Liver (tissue), 9 donors: ENCODE results near the gene GAS6. TPM values are rescaled to one million over a fixed set of nuclear protein-coding genes. Genes with fewer than 3 reads are reported as not detected.

Source experiments
- DNase-seq: peaks from one replicate; pipeline ENCODE4 v3.0.0-alpha.2; 2017; ENCODE audit warnings: low spot score
- H3K27ac ChIP-seq, 2 donors: one replicate each; pipeline ENCODE4 v1.7.0; 2013; ENCODE audit warnings: inconsistent platforms in 2 of 2, low read length in 2 of 2, control low read depth in 1 of 2, low read depth in 1 of 2, mild to moderate bottlenecking in 1 of 2
- H3K27me3 ChIP-seq, 4 donors: one replicate each; pipeline versions ENCODE4 v1.6.1 to v1.7.0; 2013; ENCODE audit warnings: low read length in 3 of 4, inconsistent platforms in 1 of 4, mild to moderate bottlenecking in 1 of 4, moderate library complexity in 1 of 4; ENCODE audit not compliant: control insufficient read depth in 4 of 4, insufficient read depth in 4 of 4
- H3K36me3 ChIP-seq, 4 donors: one replicate each; pipeline versions ENCODE4 v1.6.1 to v1.7.0; 2013; ENCODE audit warnings: low read length in 3 of 4, mild to moderate bottlenecking in 3 of 4, low read depth in 1 of 4, moderate library complexity in 1 of 4; ENCODE audit not compliant: control insufficient read depth in 4 of 4, insufficient read depth in 3 of 4
- H3K4me1 ChIP-seq, 4 donors: one replicate each; pipeline versions ENCODE4 v1.6.1 to v1.7.0; 2013; ENCODE audit warnings: low read length in 3 of 4, mild to moderate bottlenecking in 3 of 4, moderate library complexity in 1 of 4; ENCODE audit not compliant: control insufficient read depth in 4 of 4, insufficient read depth in 4 of 4
- H3K4me3 ChIP-seq, 3 donors: one replicate each; pipeline versions ENCODE4 v1.6.1 to v1.7.0; 2013; ENCODE audit warnings: low read length in 3 of 3, control low read depth in 1 of 3, low read depth in 1 of 3, mild to moderate bottlenecking in 1 of 3
- H3K9ac ChIP-seq, 2 donors: one replicate each; pipeline ENCODE4 v1.7.0; 2013; ENCODE audit warnings: low read length in 2 of 2, mild to moderate bottlenecking in 2 of 2, moderate library complexity in 2 of 2, control low read depth in 1 of 2, low read depth in 1 of 2
- H3K9me3 ChIP-seq, 4 donors: one replicate each; pipeline versions ENCODE4 v1.6.1 to v1.7.0; 2013; ENCODE audit warnings: low read length in 3 of 4; ENCODE audit not compliant: control insufficient read depth in 4 of 4
- EGR1 ChIP-seq, 2 donors: IDR thresholded peaks; 2 replicates each; pipeline ENCODE4 v1.6.1; 2016 to 2018; ENCODE audit warnings: antibody characterized with exemption in 2 of 2, low read depth in 2 of 2
- FOXA1 ChIP-seq: IDR thresholded peaks from 2 replicates; pipeline ENCODE4 v1.6.1; 2016; ENCODE audit warnings: antibody characterized with exemption
- FOXA2 ChIP-seq: IDR thresholded peaks from 2 replicates; pipeline ENCODE4 v1.6.1; 2016; ENCODE audit warnings: antibody characterized with exemption
- GABPA ChIP-seq, 2 donors: IDR thresholded peaks in 1 of 2; conservative IDR thresholded peaks in 1 of 2; 2 replicates each; pipeline ENCODE4 v1.6.1; 2016; ENCODE audit warnings: antibody characterized with exemption in 2 of 2, mild to moderate bottlenecking in 1 of 2, moderate library complexity in 1 of 2
- HNF4G ChIP-seq: IDR thresholded peaks from 2 replicates; pipeline ENCODE4 v1.6.1; 2016; ENCODE audit warnings: antibody characterized with exemption
- JUND ChIP-seq, 2 donors: IDR thresholded peaks; 2 replicates each; pipeline ENCODE4 v1.6.1; 2016; ENCODE audit warnings: antibody characterized with exemption in 2 of 2
- NR2F2 ChIP-seq: IDR thresholded peaks from 2 replicates; pipeline ENCODE4 v1.6.1; 2016; ENCODE audit warnings: antibody characterized with exemption
- RAD21 ChIP-seq, 2 donors: IDR thresholded peaks; 2 replicates each; pipeline ENCODE4 v1.6.1; 2016; ENCODE audit warnings: antibody characterized with exemption in 2 of 2, mild to moderate bottlenecking in 2 of 2
- RXRA ChIP-seq, 2 donors: IDR thresholded peaks; 2 replicates each; pipeline ENCODE4 v1.6.1; 2017 to 2018; ENCODE audit warnings: antibody characterized with exemption in 2 of 2, mild to moderate bottlenecking in 1 of 2
- SP1 ChIP-seq: IDR thresholded peaks from 2 replicates; pipeline ENCODE4 v1.6.1; 2018; ENCODE audit warnings: antibody characterized with exemption, mild to moderate bottlenecking
- TAF1 ChIP-seq: conservative IDR thresholded peaks from 2 replicates; pipeline ENCODE4 v1.6.1; 2016; ENCODE audit warnings: antibody characterized with exemption, mild to moderate bottlenecking
- YY1 ChIP-seq: IDR thresholded peaks from 2 replicates; pipeline ENCODE4 v1.6.1; 2016; ENCODE audit warnings: antibody characterized with exemption, mild to moderate bottlenecking
- whole genome bisulfite sequencing: extraction: QIAGEN DNeasy Blood & Tissue Kit; methylation state at CpG from one replicate; pipeline ENCODE4 v1.1.7; 2013; 5-methylcytosine and 5-hydroxymethylcytosine counted together
- polyA plus RNA-seq, 2 donors: library from polyadenylated mRNA; stranded (reverse) in 1 of 2; unstranded in 1 of 2; fragments of 200-250 nt in 1 of 2; fragments of >200 nt in 1 of 2; fragmentation: Nextera tagmentation in 1 of 2; extraction: Ambion mirVana in 1 of 2; gene quantifications; one replicate each; pipeline versions ENCODE4 v1.2.1 to v1.2.3, GENCODE V29; 2013 to 2015
- total RNA-seq, 2 donors: library from RNA; depleted of rRNA; stranded (reverse); fragments of >200 nt; gene quantifications; one replicate each; pipeline ENCODE4 v1.2.3, GENCODE V29; 2014
- TF ChIP-seq, protein P1 (sequence below): fragments of 150-350 bp; IDR thresholded peaks from 2 replicates; pipeline ENCODE4 v1.5.1; 2017; ENCODE audit warnings: improper control_type of control experiment, low read depth, low read length; ENCODE audit not compliant: missing input control
- TF ChIP-seq, protein P2 (sequence below): IDR thresholded peaks from 2 replicates; pipeline ENCODE4 v1.6.1; 2016; ENCODE audit warnings: antibody characterized with exemption
- TF ChIP-seq, protein P3 (sequence below): IDR thresholded peaks from 2 replicates; pipeline ENCODE4 v1.6.1; 2016; ENCODE audit warnings: antibody characterized with exemption
- TF ChIP-seq, protein P4 (sequence below): IDR thresholded peaks from 2 replicates; pipeline ENCODE4 v1.6.1; 2016; ENCODE audit warnings: antibody characterized with exemption, mild to moderate bottlenecking
- donor health status: healthy.
- donor health status: healthy.
- donor health status: healthy.
- donor health status: healthy.
- donor health status: healthy.

Gene GAS6
- total and polyA plus RNA-seq, 4 donors, result 2.5 to 30.2 (median 9.1) TPM

DNA sequence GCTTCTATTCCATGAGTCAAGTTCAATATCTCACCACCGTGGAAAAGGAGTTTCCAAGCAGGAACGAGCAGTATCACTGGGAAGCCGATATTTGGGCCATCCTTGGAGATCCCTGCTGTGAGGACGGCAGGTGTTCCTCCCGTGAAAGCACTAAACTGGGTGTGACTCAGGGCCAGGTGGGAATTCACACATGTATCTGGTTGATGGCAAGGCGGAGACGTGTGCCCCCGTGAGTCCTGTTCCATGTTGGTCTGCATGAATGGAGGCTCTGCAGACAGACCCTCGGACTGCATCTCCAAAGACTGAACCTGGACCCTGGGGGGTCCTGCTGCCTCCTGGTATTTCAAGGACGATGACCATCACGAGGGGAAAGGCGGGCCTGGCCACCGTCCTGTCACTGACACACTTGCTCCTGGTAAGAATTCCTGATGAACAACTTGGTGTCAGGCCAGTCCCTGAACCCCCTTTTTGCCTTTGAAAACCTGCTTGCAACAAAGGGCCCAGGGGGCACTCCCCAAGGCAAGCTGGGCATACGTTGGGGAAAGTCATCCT is 22.8 kb upstream of the GAS6 start:
- Histone ChIP-seq H3K27ac (no peak overlapping the region), H3K4me3 (no peak overlapping the region), H3K4me1 (no peaks in the 10 kb centered on the region), H3K9ac (no peak overlapping the region), H3K9me3 (no peaks in the 10 kb centered on the region), H3K36me3 (no peaks in the 10 kb centered on the region), H3K27me3 (no peaks in the 10 kb centered on the region)
- TF ChIP-seq, protein P1, sequence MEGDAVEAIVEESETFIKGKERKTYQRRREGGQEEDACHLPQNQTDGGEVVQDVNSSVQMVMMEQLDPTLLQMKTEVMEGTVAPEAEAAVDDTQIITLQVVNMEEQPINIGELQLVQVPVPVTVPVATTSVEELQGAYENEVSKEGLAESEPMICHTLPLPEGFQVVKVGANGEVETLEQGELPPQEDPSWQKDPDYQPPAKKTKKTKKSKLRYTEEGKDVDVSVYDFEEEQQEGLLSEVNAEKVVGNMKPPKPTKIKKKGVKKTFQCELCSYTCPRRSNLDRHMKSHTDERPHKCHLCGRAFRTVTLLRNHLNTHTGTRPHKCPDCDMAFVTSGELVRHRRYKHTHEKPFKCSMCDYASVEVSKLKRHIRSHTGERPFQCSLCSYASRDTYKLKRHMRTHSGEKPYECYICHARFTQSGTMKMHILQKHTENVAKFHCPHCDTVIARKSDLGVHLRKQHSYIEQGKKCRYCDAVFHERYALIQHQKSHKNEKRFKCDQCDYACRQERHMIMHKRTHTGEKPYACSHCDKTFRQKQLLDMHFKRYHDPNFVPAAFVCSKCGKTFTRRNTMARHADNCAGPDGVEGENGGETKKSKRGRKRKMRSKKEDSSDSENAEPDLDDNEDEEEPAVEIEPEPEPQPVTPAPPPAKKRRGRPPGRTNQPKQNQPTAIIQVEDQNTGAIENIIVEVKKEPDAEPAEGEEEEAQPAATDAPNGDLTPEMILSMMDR, result no peak
- TF ChIP-seq, protein P2, sequence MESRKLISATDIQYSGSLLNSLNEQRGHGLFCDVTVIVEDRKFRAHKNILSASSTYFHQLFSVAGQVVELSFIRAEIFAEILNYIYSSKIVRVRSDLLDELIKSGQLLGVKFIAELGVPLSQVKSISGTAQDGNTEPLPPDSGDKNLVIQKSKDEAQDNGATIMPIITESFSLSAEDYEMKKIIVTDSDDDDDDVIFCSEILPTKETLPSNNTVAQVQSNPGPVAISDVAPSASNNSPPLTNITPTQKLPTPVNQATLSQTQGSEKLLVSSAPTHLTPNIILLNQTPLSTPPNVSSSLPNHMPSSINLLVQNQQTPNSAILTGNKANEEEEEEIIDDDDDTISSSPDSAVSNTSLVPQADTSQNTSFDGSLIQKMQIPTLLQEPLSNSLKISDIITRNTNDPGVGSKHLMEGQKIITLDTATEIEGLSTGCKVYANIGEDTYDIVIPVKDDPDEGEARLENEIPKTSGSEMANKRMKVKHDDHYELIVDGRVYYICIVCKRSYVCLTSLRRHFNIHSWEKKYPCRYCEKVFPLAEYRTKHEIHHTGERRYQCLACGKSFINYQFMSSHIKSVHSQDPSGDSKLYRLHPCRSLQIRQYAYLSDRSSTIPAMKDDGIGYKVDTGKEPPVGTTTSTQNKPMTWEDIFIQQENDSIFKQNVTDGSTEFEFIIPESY, result no peak
- TF ChIP-seq, protein P3, sequence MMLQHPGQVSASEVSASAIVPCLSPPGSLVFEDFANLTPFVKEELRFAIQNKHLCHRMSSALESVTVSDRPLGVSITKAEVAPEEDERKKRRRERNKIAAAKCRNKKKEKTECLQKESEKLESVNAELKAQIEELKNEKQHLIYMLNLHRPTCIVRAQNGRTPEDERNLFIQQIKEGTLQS, result no peak
- TF ChIP-seq, protein P4, sequence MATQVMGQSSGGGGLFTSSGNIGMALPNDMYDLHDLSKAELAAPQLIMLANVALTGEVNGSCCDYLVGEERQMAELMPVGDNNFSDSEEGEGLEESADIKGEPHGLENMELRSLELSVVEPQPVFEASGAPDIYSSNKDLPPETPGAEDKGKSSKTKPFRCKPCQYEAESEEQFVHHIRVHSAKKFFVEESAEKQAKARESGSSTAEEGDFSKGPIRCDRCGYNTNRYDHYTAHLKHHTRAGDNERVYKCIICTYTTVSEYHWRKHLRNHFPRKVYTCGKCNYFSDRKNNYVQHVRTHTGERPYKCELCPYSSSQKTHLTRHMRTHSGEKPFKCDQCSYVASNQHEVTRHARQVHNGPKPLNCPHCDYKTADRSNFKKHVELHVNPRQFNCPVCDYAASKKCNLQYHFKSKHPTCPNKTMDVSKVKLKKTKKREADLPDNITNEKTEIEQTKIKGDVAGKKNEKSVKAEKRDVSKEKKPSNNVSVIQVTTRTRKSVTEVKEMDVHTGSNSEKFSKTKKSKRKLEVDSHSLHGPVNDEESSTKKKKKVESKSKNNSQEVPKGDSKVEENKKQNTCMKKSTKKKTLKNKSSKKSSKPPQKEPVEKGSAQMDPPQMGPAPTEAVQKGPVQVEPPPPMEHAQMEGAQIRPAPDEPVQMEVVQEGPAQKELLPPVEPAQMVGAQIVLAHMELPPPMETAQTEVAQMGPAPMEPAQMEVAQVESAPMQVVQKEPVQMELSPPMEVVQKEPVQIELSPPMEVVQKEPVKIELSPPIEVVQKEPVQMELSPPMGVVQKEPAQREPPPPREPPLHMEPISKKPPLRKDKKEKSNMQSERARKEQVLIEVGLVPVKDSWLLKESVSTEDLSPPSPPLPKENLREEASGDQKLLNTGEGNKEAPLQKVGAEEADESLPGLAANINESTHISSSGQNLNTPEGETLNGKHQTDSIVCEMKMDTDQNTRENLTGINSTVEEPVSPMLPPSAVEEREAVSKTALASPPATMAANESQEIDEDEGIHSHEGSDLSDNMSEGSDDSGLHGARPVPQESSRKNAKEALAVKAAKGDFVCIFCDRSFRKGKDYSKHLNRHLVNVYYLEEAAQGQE, result no peak
- TF ChIP-seq NR2F2 (no peak), YY1 (no peak), FOXA2 (no peak), SP1 (no peak), RAD21 (IDR thresholded peaks at IDR 0.05) (no peak), FOXA1 (no peak), HNF4G (no peak), RXRA (IDR thresholded peaks at IDR 0.05) (no peak), TAF1 (no peak)
- no peak for DNase-seq
- 77% methylated on average over 14 of the region's 14 CpGs for WGBS

DNA sequence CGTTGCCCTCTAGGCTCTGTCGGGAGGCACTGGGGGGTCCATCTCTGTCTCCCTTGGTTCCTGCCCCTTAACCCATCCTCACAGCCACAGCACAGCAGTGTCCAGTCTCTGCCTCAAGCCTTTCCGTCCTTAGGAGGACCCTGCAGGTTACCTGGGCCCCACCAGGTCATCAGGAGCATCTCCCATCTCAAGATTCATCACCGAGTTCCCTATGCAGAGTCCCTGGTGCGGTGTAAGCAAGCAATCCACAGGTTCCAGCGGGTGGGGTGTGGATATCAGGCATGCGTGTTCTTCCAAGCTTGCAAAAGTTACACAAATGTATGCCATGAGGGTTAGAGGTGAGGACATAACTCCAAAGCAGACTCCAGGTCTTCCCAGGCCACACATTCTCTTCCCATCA is 20.9 kb upstream of the GAS6 start:
- Histone ChIP-seq H3K4me1 (no peaks in the 10 kb centered on the region), H3K36me3 (no peaks in the 10 kb centered on the region), H3K27ac (no peak overlapping the region), H3K4me3 (no peak overlapping the region), H3K9me3 (no peaks in the 10 kb centered on the region), H3K27me3 (no peaks in the 10 kb centered on the region), H3K9ac (no peak overlapping the region)
- WGBS, result 89% methylated on average over 7 of the region's 7 CpGs
- DNase-seq, result no peak
- TF ChIP-seq, protein P2, result no peak
- TF ChIP-seq NR2F2 (no peak), GABPA (IDR thresholded peaks at IDR 0.05 in 1 of 2, conservative IDR thresholded peaks at IDR 0.05 in 1 of 2) (no peak), JUND (IDR thresholded peaks at IDR 0.05) (no peak), HNF4G (no peak), TAF1 (no peak), RXRA (IDR thresholded peaks at IDR 0.05) (no peak), EGR1 (IDR thresholded peaks at IDR 0.05; ENCODE audit: low read depth in 2 of 2) (no peak), SP1 (no peak)
- TF ChIP-seq, protein P1, result no peak
- TF ChIP-seq, protein P4, result no peak
